HG03196 (cell line): Measurements from ENCODE around the gene ACY1.

Experiments
- ATAC-seq: cut with Tn5 transposase; IDR thresholded peaks from one replicate; pipeline ENCODE4 v1.9.1; 2021; ENCODE audit not compliant: unreplicated experiment

ACY1 gene

DNA sequence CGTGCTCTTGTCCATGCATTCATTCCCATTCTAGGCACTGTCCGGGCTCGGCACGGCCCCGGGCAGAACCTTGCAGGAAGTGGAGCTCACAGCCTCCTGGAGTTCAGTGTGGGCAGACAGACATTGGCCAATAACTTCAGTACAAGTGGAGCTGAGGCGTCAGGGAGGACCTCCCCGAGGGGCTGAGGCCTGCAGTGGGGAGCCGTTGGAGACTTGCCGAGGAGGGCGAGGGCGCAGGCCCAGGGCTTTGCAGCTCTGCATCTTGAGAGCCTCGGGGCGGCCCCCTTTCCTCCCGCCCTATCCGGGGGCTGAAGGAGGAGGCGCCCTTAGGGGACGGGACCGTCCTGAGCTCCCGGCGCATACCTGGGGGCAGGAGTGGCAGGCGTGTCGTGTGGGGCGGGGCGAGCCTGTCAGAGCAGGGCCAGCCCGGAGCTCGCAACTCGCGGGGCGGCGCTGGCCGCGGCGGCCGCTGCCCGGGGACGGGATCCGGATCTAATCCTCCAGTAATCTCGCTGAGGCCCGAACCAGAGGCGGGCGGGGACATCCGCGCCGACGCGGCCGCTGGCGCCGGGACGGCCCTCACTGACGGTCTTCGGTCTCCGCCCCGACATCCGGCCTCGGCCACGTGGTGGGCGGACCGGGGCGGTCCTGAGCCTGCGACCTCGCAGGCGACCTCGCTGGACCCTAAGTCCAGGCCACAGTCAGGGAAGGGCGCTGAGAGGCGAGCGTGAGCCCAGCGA lies at the start of gene ACY1:
Gene ACY1, plus strand, starts transcription at position 698 of the 740 bp plus-strand sequence. CDS start 530 bp downstream, outside the sequence.
- peak; percentile 73 for ATAC-seq

DNA sequence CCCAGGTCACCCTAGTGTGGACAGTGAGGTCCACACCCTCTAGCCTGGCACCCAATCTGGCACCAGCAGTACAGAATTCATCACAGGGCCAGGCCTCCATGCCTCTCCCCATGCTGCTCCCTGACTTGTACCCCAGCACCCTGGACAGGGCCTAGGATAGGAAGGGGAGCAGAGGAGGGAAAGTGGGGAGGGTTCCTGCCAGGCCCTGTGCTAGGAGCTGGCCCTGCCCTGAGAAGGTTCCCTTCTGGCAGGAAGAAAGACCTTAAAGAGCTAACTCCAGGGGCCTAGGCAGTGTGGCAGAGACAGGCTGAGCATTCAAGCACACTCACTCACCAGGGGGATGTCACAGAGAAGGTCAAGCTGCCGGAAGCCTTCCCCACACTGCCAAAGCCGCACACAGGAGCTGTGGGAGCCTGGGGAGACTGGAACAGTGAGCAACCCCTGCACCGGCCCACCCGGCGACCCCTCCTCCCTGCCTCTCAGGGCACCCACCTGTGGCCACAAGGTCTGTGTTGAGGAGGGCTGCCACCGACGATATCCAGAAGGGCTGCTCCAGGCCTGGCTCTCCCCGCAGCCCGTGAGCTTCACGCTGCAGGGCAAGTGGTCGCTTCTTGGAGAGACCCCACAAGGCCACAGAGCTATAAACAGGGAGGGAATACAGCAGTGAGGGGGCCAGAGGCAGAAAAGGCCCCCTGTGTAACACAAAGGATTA lies 49.0 kb upstream of the ACY1 start:
- no peak for ATAC-seq

DNA sequence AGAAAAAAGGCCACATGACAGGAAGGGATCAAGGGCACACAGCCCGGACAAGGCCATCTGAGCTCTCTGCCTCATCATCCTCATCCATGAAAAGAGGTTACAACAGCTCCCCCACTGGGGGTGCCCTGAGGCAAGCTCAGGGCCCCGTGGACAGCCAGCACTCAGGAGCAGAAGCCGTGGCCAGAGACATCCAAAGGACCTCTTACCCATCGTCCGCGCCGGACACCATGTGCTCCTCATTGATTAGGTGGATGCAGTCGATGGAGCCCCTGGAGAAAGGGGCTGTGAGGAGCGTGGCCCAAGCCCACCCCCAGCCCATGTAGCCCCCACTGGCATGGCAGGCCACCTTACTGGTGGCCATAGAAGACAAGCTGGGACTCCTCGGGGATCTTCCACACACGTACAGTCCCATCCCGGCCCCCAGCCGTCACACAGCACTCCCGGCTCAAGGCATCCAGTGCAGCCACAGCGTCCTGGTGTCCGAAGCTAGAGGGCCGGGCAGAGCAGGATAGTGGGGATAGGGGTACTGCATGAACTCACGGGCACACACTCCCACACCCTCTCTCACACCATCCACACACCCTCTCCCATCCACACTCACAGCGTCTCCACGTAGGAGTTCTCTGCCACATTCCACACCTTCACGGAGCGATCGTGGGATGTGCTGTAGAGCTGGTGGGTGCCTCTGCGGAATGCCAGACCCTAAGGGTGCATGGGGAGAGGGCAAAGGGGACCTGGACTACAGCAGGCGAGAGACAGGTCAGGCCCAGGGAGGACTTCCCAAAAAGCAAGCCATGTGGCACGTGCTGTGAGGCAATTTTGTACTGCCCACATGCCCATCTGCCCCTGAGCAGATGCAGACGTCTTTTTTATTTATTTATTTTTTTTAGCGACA lies 48.1 kb upstream of the ACY1 start:
- no peak for ATAC-seq

DNA sequence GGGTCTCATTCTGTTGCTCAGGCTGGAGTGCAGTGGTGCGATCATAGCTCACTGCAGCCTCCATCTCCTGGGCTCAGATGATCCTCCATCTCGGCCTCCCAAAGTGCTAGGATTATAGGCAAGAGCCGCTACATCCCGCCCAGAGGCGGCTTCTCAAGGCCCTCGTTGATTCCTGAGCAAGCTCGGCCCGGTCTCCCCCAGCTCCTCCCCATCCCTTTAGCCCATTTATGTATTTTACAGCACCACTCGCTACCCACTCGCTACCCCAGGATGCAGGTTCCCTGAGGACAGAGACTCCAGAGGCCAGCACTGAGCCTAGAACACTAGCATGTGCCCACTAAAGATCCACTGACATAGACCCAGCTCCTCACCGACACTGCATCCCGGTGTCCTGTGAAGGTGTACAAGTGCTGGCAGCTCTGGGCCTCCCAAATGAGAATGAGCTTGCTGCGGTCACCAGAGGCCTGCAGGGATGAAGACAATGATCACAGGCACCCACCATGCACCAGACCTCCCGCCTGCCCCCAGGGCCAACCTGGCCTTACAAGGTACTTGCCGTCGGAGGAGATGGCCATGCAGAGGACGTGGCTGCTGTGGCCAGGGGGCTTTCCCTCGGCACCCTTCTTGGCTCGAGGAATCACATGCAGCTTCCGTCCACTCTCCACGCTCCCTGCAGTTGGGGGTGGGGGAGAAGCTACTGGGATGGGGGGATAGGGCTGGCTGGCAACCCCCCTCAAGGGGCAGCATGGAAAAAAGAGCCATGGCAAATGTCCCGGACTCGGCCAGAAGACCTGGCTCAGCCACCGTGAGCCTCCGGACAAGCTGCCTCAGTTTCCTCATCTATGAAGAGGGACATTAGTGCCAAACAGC lies 47.2 kb upstream of the ACY1 start:
- no peak for ATAC-seq

DNA sequence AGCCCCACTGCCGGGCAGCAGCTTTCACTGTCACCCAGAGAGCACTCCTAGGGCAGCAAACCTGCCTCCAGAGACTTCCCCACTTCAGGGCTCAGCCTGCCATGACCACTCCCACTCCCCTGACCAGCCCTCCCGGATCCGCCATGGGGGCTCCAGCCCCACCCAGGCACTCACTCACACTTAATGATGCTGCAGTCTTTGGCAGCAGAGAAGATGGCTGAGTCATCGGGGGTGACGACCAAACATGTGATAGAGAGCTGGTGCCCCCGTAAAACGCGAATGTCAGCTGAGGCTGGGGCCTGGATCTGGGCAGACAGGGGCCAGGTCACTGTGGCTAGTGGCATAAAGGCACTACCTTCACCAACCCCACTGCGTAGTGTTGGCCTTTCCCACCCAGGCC lies 46.3 kb upstream of the ACY1 start:
- ATAC-seq = no peak

DNA sequence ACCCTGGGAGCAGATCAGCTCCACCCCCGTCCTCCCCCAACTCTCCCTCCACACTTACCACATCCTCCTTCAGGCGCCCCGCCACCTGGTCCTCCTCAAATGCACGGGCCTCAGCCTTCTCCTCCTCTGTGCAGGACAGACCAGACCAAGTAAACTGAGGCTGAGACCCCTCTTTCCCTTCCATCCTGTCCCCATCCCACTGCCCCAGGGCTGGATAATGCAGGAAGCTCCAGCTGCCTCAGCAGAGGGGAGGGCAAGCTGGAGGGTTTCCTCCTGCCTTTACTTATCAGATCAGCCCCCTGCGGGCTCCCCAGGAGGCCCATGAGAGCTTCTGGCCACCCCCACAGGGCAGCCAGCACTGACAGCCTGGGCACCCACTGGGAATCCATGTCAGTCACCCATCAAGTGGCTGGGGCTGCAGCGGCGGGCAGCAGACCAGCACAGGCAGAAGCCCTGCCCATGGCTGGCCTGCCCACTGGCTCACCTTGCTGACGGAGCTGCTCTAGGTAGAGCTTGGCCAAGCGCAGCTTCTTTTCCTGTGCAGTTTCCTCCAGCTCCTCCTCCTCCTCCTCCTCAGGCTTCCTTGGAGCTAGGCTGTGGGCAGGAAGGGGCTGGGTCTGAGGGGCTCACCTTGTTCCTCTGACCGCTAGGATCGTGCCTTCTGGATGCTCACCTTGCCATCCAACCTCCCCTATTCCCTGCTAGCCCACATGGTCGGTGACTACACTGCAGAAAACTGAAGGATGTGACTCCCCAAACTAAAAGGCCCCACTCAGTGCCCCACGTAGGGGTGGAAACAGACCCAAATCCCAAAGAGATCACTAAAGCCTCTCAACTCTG lies 45.5 kb upstream of the ACY1 start:
- ATAC-seq = no peak

DNA sequence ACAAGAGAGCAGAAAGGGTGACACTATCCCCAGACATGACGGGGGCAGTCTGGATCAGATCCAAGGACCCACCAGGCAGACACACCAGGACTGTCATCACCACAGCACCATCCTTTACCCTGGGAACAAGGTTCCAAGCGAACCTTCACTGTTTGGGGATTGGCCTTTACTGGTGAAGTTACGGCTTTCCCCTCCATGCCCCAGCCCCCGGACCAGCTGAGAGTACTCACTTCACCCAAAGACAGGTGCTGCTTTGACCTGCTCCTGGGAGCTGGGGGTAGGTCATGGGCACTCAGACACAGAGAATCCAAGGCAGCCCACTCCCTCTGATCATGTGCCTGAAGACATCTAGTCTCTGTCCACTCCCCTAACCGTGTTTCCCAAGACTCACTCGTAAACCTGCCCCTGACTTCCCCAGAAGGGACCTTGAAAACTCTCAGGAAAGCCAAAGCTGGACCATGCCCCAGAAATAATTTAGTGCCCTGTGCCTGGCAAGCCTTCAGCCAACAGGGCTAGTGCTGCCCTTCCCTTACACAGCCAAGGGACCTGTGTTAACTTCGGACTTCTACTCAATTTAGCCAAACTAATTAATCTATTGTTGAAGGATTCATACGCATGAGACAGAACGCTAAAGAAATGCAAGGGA lies 44.4 kb upstream of the ACY1 start:
- ATAC-seq = no peak

DNA sequence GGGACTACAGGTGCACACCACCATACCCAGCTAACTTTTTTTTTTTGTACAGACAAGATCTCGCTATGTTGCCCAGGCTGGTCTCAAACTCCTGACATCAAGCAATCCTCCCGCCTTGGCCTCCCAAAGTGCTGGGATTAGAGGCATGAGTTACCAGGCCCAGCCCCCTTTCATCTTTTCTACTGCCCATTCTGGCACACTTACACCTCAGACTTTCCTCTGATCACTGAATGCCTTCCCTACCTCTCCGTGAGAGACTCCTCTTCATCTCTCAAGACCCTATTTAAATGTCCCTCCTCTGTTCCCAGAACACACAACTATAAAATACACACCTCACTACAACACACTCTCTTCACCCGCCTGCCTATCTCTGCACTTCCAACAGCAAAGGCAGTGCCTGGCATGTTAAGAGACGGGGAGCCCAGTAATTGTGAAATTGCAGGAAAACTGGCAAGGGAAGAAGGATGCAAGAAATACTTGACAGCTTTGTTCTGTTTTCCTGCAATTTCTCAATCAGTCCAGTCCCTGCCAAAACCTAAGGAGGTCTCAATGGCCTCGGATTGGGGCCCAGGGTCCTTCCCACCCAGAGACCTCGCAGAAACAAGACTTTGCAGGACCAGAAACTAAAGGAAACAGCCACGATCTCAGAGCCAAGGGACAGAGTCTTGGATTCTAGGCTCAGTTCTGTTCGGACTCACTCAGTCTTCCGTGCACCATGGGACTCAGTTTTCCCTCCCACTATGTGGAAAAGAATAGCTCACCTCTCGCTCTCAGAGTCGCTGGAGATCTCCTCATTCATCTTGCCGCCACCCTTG lies 42.5 kb upstream of the ACY1 start:
- ATAC-seq = no peak

DNA sequence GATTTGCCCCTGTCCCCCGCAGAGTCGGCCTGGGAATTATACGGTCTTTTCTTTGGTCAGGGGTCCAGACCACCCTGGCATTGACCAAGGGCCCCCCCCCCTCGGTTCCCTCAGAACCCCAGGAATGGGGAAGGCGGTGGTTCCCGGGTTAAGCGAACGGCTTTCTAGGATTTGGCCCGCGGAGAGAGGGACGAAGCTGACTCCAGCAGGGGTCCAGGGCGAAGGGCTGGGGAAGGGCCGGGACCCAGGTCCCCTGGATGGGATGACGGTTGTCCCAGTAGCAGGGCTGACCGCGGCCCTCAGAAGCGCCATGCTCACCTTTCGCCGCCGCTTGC lies 41.9 kb upstream of the ACY1 start:
- ATAC-seq = no peak

DNA sequence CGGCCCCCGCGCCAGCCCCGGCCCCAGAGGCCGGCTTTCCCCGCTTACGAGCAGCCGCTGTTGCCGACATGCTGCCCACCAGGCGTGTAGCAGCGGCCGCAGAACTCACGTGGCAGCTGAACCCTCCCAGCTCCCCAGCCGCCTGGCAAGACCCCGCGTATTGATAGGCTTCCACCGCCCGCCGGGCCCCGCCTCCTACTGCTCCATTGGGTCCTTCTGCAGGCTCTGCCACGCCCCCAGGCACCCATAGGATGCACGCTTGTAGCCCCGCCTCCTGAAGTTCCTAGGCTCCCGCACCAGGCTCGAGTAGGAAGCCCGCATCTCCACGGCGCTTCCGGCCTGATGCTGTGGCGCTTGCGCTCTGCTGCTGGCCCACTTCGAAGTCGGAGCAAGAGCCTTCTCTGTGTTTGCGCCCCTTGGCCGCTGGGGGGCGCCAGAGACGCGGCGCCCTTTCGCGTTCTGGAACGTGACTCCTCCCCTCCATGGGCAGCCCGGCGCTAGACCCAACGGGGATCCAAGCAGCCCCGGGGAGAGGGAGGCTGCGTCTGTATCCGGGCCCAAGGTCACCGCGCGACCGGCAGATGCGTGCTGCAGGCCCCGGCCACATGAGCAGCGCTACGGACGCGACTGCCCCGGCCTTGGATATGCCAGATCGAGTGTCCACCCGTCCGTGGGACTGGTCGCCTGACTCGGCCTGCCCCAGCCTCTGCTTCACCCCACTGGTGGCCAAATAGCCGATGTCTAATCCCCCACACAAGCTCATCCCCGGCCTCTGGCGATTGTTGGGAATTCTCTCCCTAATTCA lies 41.3 kb upstream of the ACY1 start, which contains the start of the genes PARP3 and RRP9:
Gene PARP3, plus strand, starts transcription at position 566 of the 805 bp plus-strand sequence. CDS start 993 bp downstream, outside the sequence.
Gene RRP9, minus strand, starts transcription at position 107 of the 805 bp plus-strand sequence. Its CDS starts 37 bp downstream, at position 70.
- peak; percentile 88 for ATAC-seq

DNA sequence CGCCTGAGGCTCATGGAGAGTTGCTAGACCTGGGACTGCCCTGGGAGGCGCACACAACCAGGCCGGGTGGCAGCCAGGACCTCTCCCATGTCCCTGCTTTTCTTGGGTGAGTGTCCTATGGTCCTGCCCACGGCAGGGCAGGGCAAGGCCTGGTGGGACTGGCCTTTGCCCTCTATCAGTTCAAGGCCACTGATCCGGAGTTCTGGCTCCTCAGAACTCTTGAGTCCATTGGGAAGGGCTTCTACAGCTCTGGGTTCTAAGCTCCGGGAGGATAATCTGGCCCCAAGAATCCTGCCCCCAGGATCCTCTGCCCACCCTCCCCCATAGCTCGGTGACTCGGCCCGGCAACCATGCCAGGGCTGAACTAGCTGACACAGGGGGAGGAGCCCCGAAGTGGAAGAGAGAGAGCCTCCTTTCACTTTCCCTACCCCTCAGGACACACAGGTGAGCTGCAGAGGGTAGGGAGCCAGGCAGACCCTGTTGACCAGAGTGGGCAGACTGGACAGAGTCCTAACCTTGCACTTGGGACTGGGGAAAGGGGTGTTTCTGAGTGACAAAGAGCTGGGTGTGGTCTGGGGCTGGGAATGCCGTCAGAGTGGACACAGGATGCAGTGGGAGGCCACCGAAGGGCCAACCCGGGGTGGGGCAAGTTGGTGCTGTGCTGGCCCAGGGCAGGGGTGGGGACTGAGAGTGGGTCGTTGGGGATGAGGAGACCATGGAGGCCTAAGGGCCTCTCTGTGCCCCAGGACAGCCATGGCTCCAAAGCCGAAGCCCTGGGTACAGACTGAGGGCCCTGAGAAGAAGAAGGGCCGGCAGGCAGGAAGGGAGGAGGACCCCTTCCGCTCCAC lies 40.5 kb upstream of the ACY1 start:
- no peak for ATAC-seq

DNA sequence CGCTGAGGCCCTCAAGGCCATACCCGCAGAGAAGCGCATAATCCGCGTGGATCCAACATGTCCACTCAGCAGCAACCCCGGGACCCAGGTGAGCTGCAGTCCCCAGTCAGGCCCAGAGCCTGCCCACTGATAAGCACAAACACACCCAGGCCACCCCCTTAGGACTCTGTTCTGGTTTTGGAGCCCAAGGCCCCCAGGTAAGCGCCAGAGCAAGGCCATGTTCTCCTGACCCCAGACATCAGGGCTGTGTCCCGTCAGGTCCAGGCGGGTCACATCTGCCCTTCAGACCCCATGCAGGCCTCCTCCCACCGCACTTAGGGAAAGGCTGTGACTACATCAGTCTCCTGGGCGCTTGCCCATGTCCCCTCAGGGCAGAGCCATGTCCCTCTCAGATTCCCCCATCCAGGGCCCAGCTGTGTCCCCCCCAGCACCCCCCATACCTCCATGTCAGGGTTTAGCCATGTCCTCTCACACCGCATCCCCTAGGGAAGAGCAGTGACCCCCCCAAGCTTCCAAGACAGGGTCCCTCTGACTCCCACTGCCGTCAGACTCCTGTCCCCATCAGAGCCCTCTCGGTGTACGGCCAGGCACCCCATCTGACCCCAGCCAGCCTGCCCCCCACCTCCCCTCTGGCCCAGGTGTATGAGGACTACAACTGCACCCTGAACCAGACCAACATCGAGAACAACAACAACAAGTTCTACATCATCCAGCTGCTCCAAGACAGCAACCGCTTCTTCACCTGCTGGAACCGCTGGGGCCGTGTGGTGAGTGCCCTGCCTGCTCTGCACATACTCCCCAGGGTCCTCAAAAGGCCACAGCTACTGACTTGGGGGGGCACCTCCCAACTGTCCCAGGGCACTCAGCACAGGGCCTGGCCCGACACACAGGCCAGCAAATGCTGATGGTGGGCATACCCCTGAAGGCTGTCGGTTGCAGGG lies 39.6 kb upstream of the ACY1 start:
- no peak for ATAC-seq

DNA sequence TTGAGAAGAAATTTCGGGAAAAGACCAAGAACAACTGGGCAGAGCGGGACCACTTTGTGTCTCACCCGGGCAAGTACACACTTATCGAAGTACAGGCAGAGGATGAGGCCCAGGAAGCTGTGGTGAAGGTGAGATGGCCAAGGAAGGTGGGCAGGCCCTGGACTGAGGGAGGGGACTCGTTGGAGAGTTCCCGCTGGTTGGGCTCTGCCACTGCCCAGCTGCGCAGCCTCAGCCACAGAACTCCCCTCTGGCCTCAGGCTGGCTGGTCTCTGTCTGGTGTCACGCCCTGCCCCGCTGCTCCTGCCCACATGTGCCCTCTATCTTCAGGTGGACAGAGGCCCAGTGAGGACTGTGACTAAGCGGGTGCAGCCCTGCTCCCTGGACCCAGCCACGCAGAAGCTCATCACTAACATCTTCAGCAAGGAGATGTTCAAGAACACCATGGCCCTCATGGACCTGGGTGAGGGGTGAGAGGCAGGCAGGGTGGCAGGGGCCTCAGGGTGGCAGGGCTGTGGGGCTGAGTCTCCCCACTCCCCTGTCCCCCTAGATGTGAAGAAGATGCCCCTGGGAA lies 38.8 kb upstream of the ACY1 start:
- ATAC-seq = no peak

DNA sequence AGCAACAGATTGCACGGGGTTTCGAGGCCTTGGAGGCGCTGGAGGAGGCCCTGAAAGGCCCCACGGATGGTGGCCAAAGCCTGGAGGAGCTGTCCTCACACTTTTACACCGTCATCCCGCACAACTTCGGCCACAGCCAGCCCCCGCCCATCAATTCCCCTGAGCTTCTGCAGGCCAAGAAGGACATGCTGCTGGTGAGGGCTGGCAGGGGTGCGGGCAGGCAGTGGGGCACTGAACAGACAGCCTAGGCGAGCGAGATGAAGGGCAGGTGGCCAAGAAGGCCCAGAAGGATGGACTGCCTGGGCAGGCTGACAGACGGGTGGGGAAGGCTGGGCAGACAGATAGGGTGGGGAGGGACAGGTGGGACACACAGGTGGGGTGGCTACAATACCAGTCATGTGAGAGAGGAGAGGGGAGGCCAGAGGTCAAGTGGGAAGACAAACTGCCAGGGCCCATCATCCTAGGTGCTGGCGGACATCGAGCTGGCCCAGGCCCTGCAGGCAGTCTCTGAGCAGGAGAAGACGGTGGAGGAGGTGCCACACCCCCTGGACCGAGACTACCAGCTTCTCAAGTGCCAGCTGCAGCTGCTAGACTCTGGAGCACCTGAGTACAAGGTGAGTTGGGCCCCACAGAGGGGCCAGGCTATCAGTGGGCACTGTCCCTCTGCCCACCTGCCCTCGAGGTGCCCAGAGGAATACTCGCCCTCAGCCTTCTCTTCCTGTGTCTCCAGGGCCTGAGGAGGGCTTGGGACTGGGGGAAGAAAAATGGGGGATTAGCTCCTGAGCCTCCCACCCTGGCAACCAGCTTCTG lies 38.1 kb upstream of the ACY1 start:
- no peak for ATAC-seq
